Heart right ventricle (tissue), 16 donors: ENCODE results near the gene AP5M1. TPM values are rescaled to one million over a fixed set of nuclear protein-coding genes. Genes with fewer than 3 reads are reported as not detected.
"Not testable (repeated sequence)": the region's sequence is repeated elsewhere in the genome, so short reads cannot be mapped to it uniquely, and the experiment has no call there.

Experiments
- ATAC-seq, 8 donors: fragments of 200-7000 bp; cut with Tn5 transposase; one replicate each; pipeline ENCODE4 v1.9.1; 2020; ENCODE audit warnings: mild to moderate bottlenecking in 8 of 8, moderate library complexity in 8 of 8, moderate number of reproducible peaks in 1 of 8
- DNase-seq, 2 donors: peaks; one replicate each; pipeline ENCODE4 v3.0.0-alpha.2; 2020
- H3K27ac ChIP-seq, 10 donors: fragments of 200-600 bp; sonication (generic) in 2 of 10; one replicate each; pipeline versions ENCODE4 v1.5.0 to v1.8.0; 2020 to 2022; ENCODE audit warnings: mild to moderate bottlenecking in 3 of 10
- H3K27me3 ChIP-seq, 7 donors: fragments of 200-600 bp; one replicate each; pipeline ENCODE4 v1.8.0; 2021 to 2022; ENCODE audit warnings: mild to moderate bottlenecking in 2 of 7
- H3K36me3 ChIP-seq, 9 donors: fragments of 200-600 bp; sonication (generic) in 1 of 9; one replicate each; pipeline versions ENCODE4 v1.5.0 to v1.8.0; 2020 to 2022; ENCODE audit warnings: mild to moderate bottlenecking in 2 of 9
- H3K4me1 ChIP-seq, 9 donors: fragments of 200-600 bp; sonication (generic) in 1 of 9; one replicate each; pipeline versions ENCODE4 v1.5.0 to v1.8.0; 2020 to 2022; ENCODE audit warnings: mild to moderate bottlenecking in 4 of 9
- H3K4me3 ChIP-seq, 10 donors: fragments of 200-600 bp; sonication (generic) in 2 of 10; one replicate each; pipeline versions ENCODE4 v1.5.0 to v1.8.0; 2020 to 2022; ENCODE audit warnings: mild to moderate bottlenecking in 7 of 10, moderate library complexity in 2 of 10
- H3K9me3 ChIP-seq, 11 donors: fragments of 200-600 bp in 10 of 11; sonication (generic) in 2 of 11; one replicate each; pipeline versions ENCODE4 v1.5.0 to v1.8.0; 2013 to 2022; ENCODE audit warnings: mild to moderate bottlenecking in 2 of 11, control low read depth in 1 of 11, moderate library complexity in 1 of 11
- CTCF ChIP-seq, 9 donors: fragments of 200-600 bp; sonication (generic) in 2 of 9; IDR thresholded peaks; one replicate each; pipeline versions ENCODE4 v1.5.0 to v1.8.0; 2021 to 2022; ENCODE audit warnings: antibody characterized with exemption in 9 of 9, mild to moderate bottlenecking in 5 of 9, moderate library complexity in 1 of 9
- WGBS, 2 donors: extraction: QIAGEN DNeasy Blood & Tissue Kit; methylation state at CpG; one replicate each; pipeline ENCODE4 v1.1.7; 2013; ENCODE audit warnings: inconsistent platforms in 1 of 2; 5-methylcytosine and 5-hydroxymethylcytosine counted together
- intact Hi-C, 10 donors: fragments of 100-400 bp; cut with DNase I; formaldehyde crosslinking; loops; one replicate each; pipeline versions ENCODE4 v1.11.1 to v1.14.2; 2022
- polyA plus RNA-seq, 2 donors: library from polyadenylated mRNA; stranded (reverse); fragments of 200-250 nt; gene quantifications; one replicate each; pipeline ENCODE4 v1.2.3, GENCODE V29; 2013
- total RNA-seq, 10 donors: library from RNA; stranded (reverse); fragmentation: NEBNext Ultra II Directional in 3 of 10; extraction: Animal tissue kit (Norgen Biotek cat#: 25700) in 3 of 10; gene quantifications; one replicate each; pipeline versions ENCODE4 v1.2.1 to v1.2.4, GENCODE V29; 2021 to 2023
- donor health status: Arrhythmogenic right ventricular cardiomyopathy.
- donor health status: ischemic (EF 13 %, LVEDD 7.1; RV severe dilation, severe dysfunction).
- donor health status: healthy with polysubstance abuse.
- donor health status: DM: no; HTN: yes; CAD: no.
- donor health status: DM: no; HTN: no; CAD: no.
- donor health status: ischemic (EF 25% LVEDD 6.9; RV normal size, moderate dysfunction).
- donor health status: ischemic (EF 25% LVEDD 5.7; RV mildly dilated, moderate dysfunction).
- donor health status: healthy.
- donor health status: DM: yes; HTN: yes; CAD: no.
- donor health status: Ischemic cardiomyopathy.
- donor health status: ischemic (EF 35%, LVEDD 5.7; RV mildly dilated, moderate dysfunction).
- donor health status: nonischemic (EF 11% LVEDD 7.7; RV severe dilation, severe dysfunction).
- donor health status: DM: yes; HTN: yes; CAD: no.
- donor health status: PGD.
- donor health status: ischemic (EF 29% LVEDD 5.4; RV normal size, mild dysfunction).
- donor health status: nonischemic (EF 23%, LVEDD 6.1; RV moderate dilation, normal function).

Gene AP5M1
- total and polyA plus RNA-seq, 12 donors, result 4.7 to 56.8 (median 45.2) TPM

- DNase-seq (no peak), ATAC-seq (no peak)
- intact Hi-C loops, result no loop called here
- Histone ChIP-seq H3K4me3 (no peak overlapping the region), H3K4me1 (no peaks in the 10 kb centered on the region), H3K27me3 (no peaks in the 10 kb centered on the region), H3K27ac (no peak overlapping the region), H3K9me3 (peaks cover 0 to 26% (median 4%) of the 10 kb centered on the region in 11 donors), H3K36me3 (no peaks in the 10 kb centered on the region)
- no peak for TF ChIP-seq CTCF (IDR thresholded peaks at IDR 0.05)
These were observed 61.1 kb downstream of the AP5M1 start for GRCh38 chr14:57329833-57330232.

- H3K4me1 ChIP-seq, DNase-seq, H3K27me3 ChIP-seq, H3K27ac ChIP-seq, ATAC-seq, H3K36me3 ChIP-seq, H3K4me3 ChIP-seq, intact Hi-C loops: not testable (repeated sequence)
- WGBS, 2 donors, result 89 to 90% methylated on average over 3 of the region's 4 CpGs
- H3K9me3 ChIP-seq, result peaks cover 0 to 45% (median 18%) of the 10 kb centered on the region in 11 donors
These were observed 63.7 kb downstream of the AP5M1 start for GRCh38 chr14:57332475-57332874.

GRCh38 chr14:57333726-57334125, 65.0 kb downstream of the AP5M1 start:
- intact Hi-C loops, H3K27me3 ChIP-seq, H3K36me3 ChIP-seq, DNase-seq, ATAC-seq, H3K4me3 ChIP-seq, H3K27ac ChIP-seq, H3K4me1 ChIP-seq: not testable (repeated sequence)
- 89 to 92% methylated on average over 11 to 24 of the region's 31 CpGs for WGBS, 2 donors
- peaks cover 0 to 46% (median 18%) of the 10 kb centered on the region in 11 donors for H3K9me3 ChIP-seq

GRCh38 chr14:57343545-57344297, 75.0 kb downstream of the AP5M1 start:
- H3K36me3 ChIP-seq, H3K4me1 ChIP-seq, H3K4me3 ChIP-seq, H3K27ac ChIP-seq, intact Hi-C loops, ATAC-seq, DNase-seq, H3K9me3 ChIP-seq, H3K27me3 ChIP-seq: not testable (repeated sequence)
- WGBS, 2 donors, result 68 to 72% methylated on average over 34 of the region's 34 CpGs

GRCh38 chr14:57345106-57345505, 76.3 kb downstream of the AP5M1 start:
- TF ChIP-seq CTCF (IDR thresholded peaks at IDR 0.05), result no peak
- WGBS, 2 donors, result 81 to 86% methylated on average over 9 of the region's 9 CpGs
- Histone ChIP-seq H3K4me3 (no peak overlapping the region), H3K9me3 (peaks cover 0 to 5% (median 0%) of the 10 kb centered on the region in 11 donors), H3K4me1 (no peaks in the 10 kb centered on the region), H3K27me3 (peaks cover 0 to 4% (median 0%) of the 10 kb centered on the region in 7 donors), H3K36me3 (no peaks in the 10 kb centered on the region), H3K27ac (no peak overlapping the region)
- intact Hi-C loops, result no loop called here
- no peak for ATAC-seq
- no peak for DNase-seq

GRCh38 chr14:57346741-57347140, 78.0 kb downstream of the AP5M1 start:
- 64% methylated on average over 2 of the region's 2 CpGs for whole genome bisulfite sequencing, 2 donors
- no peak for DNase-seq
- no peak for ATAC-seq
- H3K27ac ChIP-seq, result no peak overlapping the region
- peaks cover 0 to 4% (median 0%) of the 10 kb centered on the region in 7 donors for H3K27me3 ChIP-seq
- intact Hi-C loops, result no loop called here
- H3K9me3 ChIP-seq, result peaks cover 0 to 5% (median 0%) of the 10 kb centered on the region in 11 donors
- H3K4me3 ChIP-seq, result no peak overlapping the region
- no peaks in the 10 kb centered on the region for H3K36me3 ChIP-seq
- no peak for TF ChIP-seq CTCF (IDR thresholded peaks at IDR 0.05)
- no peaks in the 10 kb centered on the region for H3K4me1 ChIP-seq
